Natural killer cell (primary cell): Measurements from ENCODE around the gene PTH1R. TPM values are rescaled to one million over a fixed set of nuclear protein-coding genes. Genes with fewer than 3 reads are reported as not detected.

Experiments used
- ATAC-seq, 3 donors: fragments of 150-1000 bp in 2 of 3; fragments of 200-7000 bp in 1 of 3; cut with Tn5 transposase; 1 replicate in 1 of 3; 2 replicates in 2 of 3; pipeline ENCODE4 v1.10.0; 2021; ENCODE audit warnings: mild to moderate bottlenecking in 2 of 3, moderate library complexity in 2 of 3
- DNase-seq, 2 donors: peaks; one replicate each; pipeline versions ENCODE4 v3.0.0 to v3.0.0-alpha.2; 2013 to 2021; ENCODE audit warnings: mixed read lengths in 1 of 2
- H3K27ac ChIP-seq: one replicate; pipeline ENCODE4 v1.5.1; 2013; ENCODE audit warnings: mild to moderate bottlenecking, low read length
- H3K27me3 ChIP-seq: one replicate; pipeline ENCODE4 v1.6.1; 2013; ENCODE audit warnings: low read length; ENCODE audit not compliant: control insufficient read depth, insufficient read depth
- H3K36me3 ChIP-seq: one replicate; pipeline ENCODE4 v1.6.1; 2013; ENCODE audit warnings: low read length; ENCODE audit not compliant: control insufficient read depth, insufficient read depth
- H3K4me1 ChIP-seq: one replicate; pipeline ENCODE4 v1.6.1; 2013; ENCODE audit warnings: low read length; ENCODE audit not compliant: control insufficient read depth, insufficient read depth
- H3K4me3 ChIP-seq: one replicate; pipeline ENCODE4 v1.5.1; 2013; ENCODE audit warnings: low read length
- H3K9me3 ChIP-seq: one replicate; pipeline ENCODE4 v1.6.1; 2013; ENCODE audit warnings: low read length; ENCODE audit not compliant: control insufficient read depth, insufficient read depth
- H3K27ac Mint-ChIP-seq, 2 donors: one replicate each; pipeline ENCODE4 v1.8.0; 2022; ENCODE audit warnings: mild to moderate bottlenecking in 2 of 2, mixed read lengths in 2 of 2, moderate library complexity in 1 of 2
- H3K27me3 Mint-ChIP-seq, 2 donors: one replicate each; pipeline ENCODE4 v1.8.0; 2022; ENCODE audit warnings: low read depth in 2 of 2, mixed read lengths in 2 of 2
- H3K36me3 Mint-ChIP-seq: one replicate; pipeline ENCODE4 v1.8.0; 2022; ENCODE audit warnings: mixed read lengths
- H3K4me1 Mint-ChIP-seq, 2 donors: one replicate each; pipeline ENCODE4 v1.8.0; 2022; ENCODE audit warnings: mixed read lengths in 2 of 2
- H3K4me3 Mint-ChIP-seq: one replicate; pipeline ENCODE4 v1.8.0; 2022; ENCODE audit warnings: mild to moderate bottlenecking, moderate library complexity, mixed read lengths
- H3K9me3 Mint-ChIP-seq, 2 donors: one replicate each; pipeline ENCODE4 v1.8.0; 2022; ENCODE audit warnings: mixed read lengths in 2 of 2
- WGBS: methylation state at CpG from one replicate; pipeline ENCODE4 v1.1.7; 2013; ENCODE audit warnings: missing lambda C conversion rate; ENCODE audit not compliant: insufficient coverage; 5-methylcytosine and 5-hydroxymethylcytosine counted together
- intact Hi-C: fragments of 100-400 bp; cut with micrococcal nuclease; formaldehyde crosslinking; loops from one replicate; pipeline ENCODE4 v1.14.2; 2022
- total RNA-seq, 4 donors: library from RNA; stranded (reverse); fragments of 120-200 nt in 1 of 4; gene quantifications; one replicate each; pipeline versions ENCODE4 v1.2.3 to v1.2.4, GENCODE V29; 2013 to 2022
- TF ChIP-seq, protein P1 (sequence below): fragments of 200-600 bp; IDR thresholded peaks from one replicate; pipeline ENCODE4 v1.8.0; 2022; ENCODE audit warnings: antibody characterized with exemption

PTH1R gene
- total RNA-seq, 3 donors from 2014 or later (not counting 1 experiment from before 2014, with no cell fraction given), result not detected

- no peaks in the 10 kb centered on the region for H3K9me3 ChIP-seq
- intact Hi-C loops, result no loop called here
Measured at GRCh38 chr3:46863261-46863782, 14.2 kb upstream of the PTH1R start, which contains the start of gene MYL3. TSS of gene MYL3 (minus strand) at chr3:46863444. CDS start at chr3:46863390, 54 bp downstream.

GRCh38 chr3:46864061-46864881 lies 13.2 kb upstream of the PTH1R start:
- TF ChIP-seq, protein P1, sequence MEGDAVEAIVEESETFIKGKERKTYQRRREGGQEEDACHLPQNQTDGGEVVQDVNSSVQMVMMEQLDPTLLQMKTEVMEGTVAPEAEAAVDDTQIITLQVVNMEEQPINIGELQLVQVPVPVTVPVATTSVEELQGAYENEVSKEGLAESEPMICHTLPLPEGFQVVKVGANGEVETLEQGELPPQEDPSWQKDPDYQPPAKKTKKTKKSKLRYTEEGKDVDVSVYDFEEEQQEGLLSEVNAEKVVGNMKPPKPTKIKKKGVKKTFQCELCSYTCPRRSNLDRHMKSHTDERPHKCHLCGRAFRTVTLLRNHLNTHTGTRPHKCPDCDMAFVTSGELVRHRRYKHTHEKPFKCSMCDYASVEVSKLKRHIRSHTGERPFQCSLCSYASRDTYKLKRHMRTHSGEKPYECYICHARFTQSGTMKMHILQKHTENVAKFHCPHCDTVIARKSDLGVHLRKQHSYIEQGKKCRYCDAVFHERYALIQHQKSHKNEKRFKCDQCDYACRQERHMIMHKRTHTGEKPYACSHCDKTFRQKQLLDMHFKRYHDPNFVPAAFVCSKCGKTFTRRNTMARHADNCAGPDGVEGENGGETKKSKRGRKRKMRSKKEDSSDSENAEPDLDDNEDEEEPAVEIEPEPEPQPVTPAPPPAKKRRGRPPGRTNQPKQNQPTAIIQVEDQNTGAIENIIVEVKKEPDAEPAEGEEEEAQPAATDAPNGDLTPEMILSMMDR, result no peak
- intact Hi-C loops, result loop anchor here (2.0 kb wide), 1 partner anchor 461 kb away; no protein-coding TSS in a partner anchor
- no peaks in the 10 kb centered on the region for H3K9me3 ChIP-seq
- H3K4me3 ChIP-seq, result no peak overlapping the region
- no peaks in the 10 kb centered on the region for H3K4me1 Mint-ChIP-seq
- H3K27me3 Mint-ChIP-seq, result no peaks in the 10 kb centered on the region
- no peak for ATAC-seq
- no peak overlapping the region for H3K27ac ChIP-seq
- H3K27me3 ChIP-seq, result no peaks in the 10 kb centered on the region
- H3K4me1 ChIP-seq, result no peaks in the 10 kb centered on the region
- no peaks in the 10 kb centered on the region for H3K9me3 Mint-ChIP-seq
- H3K4me3 Mint-ChIP-seq, result no peak overlapping the region
- DNase-seq, result no peak
- no peaks in the 10 kb centered on the region for H3K36me3 ChIP-seq
- H3K27ac Mint-ChIP-seq, result no peak overlapping the region
- 89% methylated on average over 10 of the region's 10 CpGs for WGBS
- no peaks in the 10 kb centered on the region for H3K36me3 Mint-ChIP-seq

More at GRCh38 chr3:46863261-46863782, 14.2 kb upstream of the PTH1R start, which contains the start of gene MYL3:
- Mint-ChIP-seq H3K4me3 (no peak within 1 kb of the TSS), H3K36me3 (no peaks in the 10 kb centered on the region), H3K9me3 (no peaks in the 10 kb centered on the region), H3K27me3 (no peaks in the 10 kb centered on the region), H3K4me1 (no peaks in the 10 kb centered on the region), H3K27ac (no peak within 1 kb of the TSS)
- 95% methylated on average over 6 of the region's 7 CpGs for WGBS
- H3K27me3 ChIP-seq, result no peaks in the 10 kb centered on the region
- TF ChIP-seq, protein P1, result no peak
- no peaks in the 10 kb centered on the region for H3K36me3 ChIP-seq
- ATAC-seq, result no peak
- H3K27ac ChIP-seq, result no peak within 1 kb of the TSS
- H3K4me3 ChIP-seq, result no peak within 1 kb of the TSS
- no peak for DNase-seq
- H3K4me1 ChIP-seq, result no peaks in the 10 kb centered on the region

DNA sequence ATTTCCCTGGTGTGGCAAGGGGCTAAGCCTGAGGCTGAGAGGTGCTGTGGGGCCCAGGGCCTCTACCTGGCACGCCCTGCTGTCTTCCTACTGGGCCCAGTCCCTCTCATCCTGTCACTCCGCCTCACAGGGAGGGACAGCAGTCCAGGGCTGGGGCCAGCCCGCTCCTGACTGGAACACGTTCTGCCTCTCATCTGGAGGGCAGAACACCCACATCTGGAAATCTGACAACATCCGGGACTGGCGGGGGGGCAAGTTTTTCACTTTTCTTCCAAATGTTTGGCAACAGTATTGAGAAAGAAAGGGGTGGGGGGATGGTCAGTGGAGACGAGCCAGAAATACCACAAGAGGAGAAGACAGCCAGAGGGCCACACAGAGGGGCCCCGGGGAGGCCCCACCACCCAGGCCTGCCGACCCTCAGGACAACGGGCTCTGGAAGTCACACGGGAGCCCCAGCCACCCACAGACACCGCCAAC lies 12.5 kb upstream of the PTH1R start:
- H3K27ac ChIP-seq, result no peak overlapping the region
- Mint-ChIP-seq H3K9me3 (no peaks in the 10 kb centered on the region), H3K4me1 (no peaks in the 10 kb centered on the region), H3K27me3 (no peaks in the 10 kb centered on the region), H3K36me3 (no peaks in the 10 kb centered on the region), H3K27ac (no peak overlapping the region), H3K4me3 (no peak overlapping the region)
- H3K27me3 ChIP-seq, result no peaks in the 10 kb centered on the region
- no peak overlapping the region for H3K4me3 ChIP-seq
- H3K9me3 ChIP-seq, result no peaks in the 10 kb centered on the region
- WGBS, result 73% methylated on average over 12 of the region's 12 CpGs
- DNase-seq, result no peak
- H3K36me3 ChIP-seq, result no peaks in the 10 kb centered on the region
- no peaks in the 10 kb centered on the region for H3K4me1 ChIP-seq
- TF ChIP-seq, protein P1, result no peak
- no peak for ATAC-seq
- intact Hi-C loops, result loop anchor here (2.0 kb wide), 1 partner anchor 460 kb away; no protein-coding TSS in a partner anchor
